GM12801 (cell line): Measurements from ENCODE around the gene DSE.

Experiments used
- CTCF ChIP-seq: IDR thresholded peaks from one replicate; pipeline ENCODE4 v1.5.1; 2011; ENCODE audit warnings: control low read depth; ENCODE audit not compliant: insufficient read length; ENCODE audit errors: extremely low read depth

DSE gene

GRCh38 chr6:116366740-116367275, 3.9 kb upstream of the DSE start:
- no peak for TF ChIP-seq CTCF

- no peak for TF ChIP-seq CTCF
Measured at GRCh38 chr6:116369540-116369939, 1.2 kb upstream of the DSE start.

GRCh38 chr6:116369964-116370759, 585 bp upstream of the DSE start:
- no peak for TF ChIP-seq CTCF

- no peak for TF ChIP-seq CTCF
Measured at GRCh38 chr6:116371120-116371917, 572 bp downstream of the DSE start.

GRCh38 chr6:116371918-116372209, 1.1 kb downstream of the DSE start:
- TF ChIP-seq CTCF, result no peak

GRCh38 chr6:116373300-116373699, 2.6 kb downstream of the DSE start:
- no peak for TF ChIP-seq CTCF

- no peak for TF ChIP-seq CTCF
Measured at GRCh38 chr6:116373940-116374339, 3.2 kb downstream of the DSE start.
